GM11168 (cell line): ENCODE results near the gene RCL1.

Experiments used
- in situ Hi-C: fragments of 300-500 bp; cut with MboI; formaldehyde crosslinking; loops from one replicate; pipeline ENCODE4 v1.12.0; 2022; ENCODE audit warnings: low sequenced_read_pairs; ENCODE audit not compliant: unreplicated experiment

RCL1 gene

GRCh38 chr9:4905135-4905490 lies 112.4 kb downstream of the RCL1 start:
- in situ Hi-C loops: no loop called here
